Left lung (tissue), 10 donors: Measurements from ENCODE around the gene LGR4. TPM values are rescaled to one million over a fixed set of nuclear protein-coding genes. Genes with fewer than 3 reads are reported as not detected.

ENCODE experiments used
- ATAC-seq: fragments of 200-7000 bp; cut with Tn5 transposase; one replicate; pipeline ENCODE4 v1.9.1; 2020; ENCODE audit warnings: moderate library complexity
- DNase-seq, 4 donors: peaks; one replicate each; pipeline ENCODE4 v3.0.0-alpha.2; 2013 to 2020
- H3K27ac ChIP-seq, 2 donors: fragments of 200-600 bp; sonication (generic) in 1 of 2; one replicate each; pipeline versions ENCODE4 v1.5.0 to v1.8.0; 2020 to 2021
- H3K27me3 ChIP-seq, 2 donors: fragments of 200-600 bp; sonication (generic) in 1 of 2; one replicate each; pipeline versions ENCODE4 v1.5.0 to v1.8.0; 2020 to 2021
- H3K36me3 ChIP-seq, 2 donors: fragments of 200-600 bp; sonication (generic) in 1 of 2; one replicate each; pipeline versions ENCODE4 v1.5.0 to v1.8.0; 2020 to 2021
- H3K4me1 ChIP-seq, 2 donors: fragments of 200-600 bp; one replicate each; pipeline ENCODE4 v1.8.0; 2021
- H3K4me3 ChIP-seq, 2 donors: fragments of 200-600 bp; sonication (generic) in 1 of 2; one replicate each; pipeline versions ENCODE4 v1.5.0 to v1.8.0; 2020 to 2021; ENCODE audit warnings: mild to moderate bottlenecking in 1 of 2
- H3K9me3 ChIP-seq, 2 donors: fragments of 200-600 bp; sonication (generic) in 1 of 2; one replicate each; pipeline versions ENCODE4 v1.5.0 to v1.8.0; 2020 to 2021
- intact Hi-C, 2 donors: fragments of 100-400 bp; cut with DNase I; formaldehyde crosslinking; loops; one replicate each; pipeline versions ENCODE4 v1.11.2 to v1.14.2; 2022
- polyA plus RNA-seq, 6 donors: library from polyadenylated mRNA; unstranded; fragments of 120-200 nt; gene quantifications; one replicate each; pipeline ENCODE4 v1.2.1, GENCODE V29; 2013; ENCODE audit not compliant: insufficient read length in 6 of 6
- total RNA-seq, 2 donors: library from RNA; stranded (reverse); fragmentation: NEBNext Ultra II Directional; extraction: Animal tissue kit (Norgen Biotek cat#: 25700); gene quantifications; one replicate each; pipeline ENCODE4 v1.2.1, GENCODE V29; 2021
- TF ChIP-seq, protein P1 (sequence below), 2 donors: fragments of 200-600 bp; sonication (generic) in 1 of 2; IDR thresholded peaks; one replicate each; pipeline versions ENCODE4 v1.5.0 to v1.8.0; 2021; ENCODE audit warnings: antibody characterized with exemption in 2 of 2
- donor health status: DM: no; HTN: yes; CAD: no.
- donor health status: DM: no; HTN: no; CAD: no.

Gene LGR4
- total and polyA plus RNA-seq, 8 donors = 4.0 to 23.7 (median 21.7) TPM

DNA sequence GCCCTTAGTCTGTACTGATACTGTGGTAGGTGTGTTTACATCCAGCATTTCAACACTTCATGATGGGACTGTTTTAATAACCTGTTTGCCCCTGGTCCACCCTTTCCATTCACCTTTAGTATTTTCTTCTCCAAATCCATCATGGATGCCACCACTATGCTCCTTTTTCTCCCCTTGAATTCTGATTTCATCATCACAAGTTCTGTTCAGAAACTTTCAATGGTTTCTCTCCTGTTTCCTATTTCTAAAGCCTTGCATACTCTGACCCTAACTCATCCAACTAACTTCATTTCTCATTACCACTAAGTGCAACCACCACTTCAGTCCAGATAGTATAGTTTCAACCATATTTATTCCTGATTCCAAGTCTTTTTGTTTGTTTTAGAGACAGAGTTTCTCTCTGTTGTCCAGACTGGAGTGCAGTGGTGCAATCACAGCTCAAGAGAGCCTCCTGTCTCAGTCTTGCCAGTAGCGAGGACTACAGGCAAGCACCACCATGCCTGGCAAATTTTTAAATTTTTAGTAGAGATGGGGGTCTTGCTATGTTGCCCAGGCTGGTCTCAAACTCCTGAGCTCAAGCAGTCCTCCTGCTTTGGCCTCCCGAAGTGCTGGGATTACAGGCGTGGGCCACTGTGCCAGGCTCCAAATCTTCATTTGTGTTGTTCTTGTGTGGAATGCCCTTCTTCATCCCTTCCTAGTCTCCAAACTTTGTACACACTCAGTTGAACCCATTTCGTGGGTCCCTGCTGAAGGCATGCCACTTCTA lies 35.1 kb upstream of the LGR4 start:
- peak overlapping the region; percentile 80 to 87 for H3K4me3 ChIP-seq
- H3K27ac ChIP-seq = no peak overlapping the region
- TF ChIP-seq, protein P1, sequence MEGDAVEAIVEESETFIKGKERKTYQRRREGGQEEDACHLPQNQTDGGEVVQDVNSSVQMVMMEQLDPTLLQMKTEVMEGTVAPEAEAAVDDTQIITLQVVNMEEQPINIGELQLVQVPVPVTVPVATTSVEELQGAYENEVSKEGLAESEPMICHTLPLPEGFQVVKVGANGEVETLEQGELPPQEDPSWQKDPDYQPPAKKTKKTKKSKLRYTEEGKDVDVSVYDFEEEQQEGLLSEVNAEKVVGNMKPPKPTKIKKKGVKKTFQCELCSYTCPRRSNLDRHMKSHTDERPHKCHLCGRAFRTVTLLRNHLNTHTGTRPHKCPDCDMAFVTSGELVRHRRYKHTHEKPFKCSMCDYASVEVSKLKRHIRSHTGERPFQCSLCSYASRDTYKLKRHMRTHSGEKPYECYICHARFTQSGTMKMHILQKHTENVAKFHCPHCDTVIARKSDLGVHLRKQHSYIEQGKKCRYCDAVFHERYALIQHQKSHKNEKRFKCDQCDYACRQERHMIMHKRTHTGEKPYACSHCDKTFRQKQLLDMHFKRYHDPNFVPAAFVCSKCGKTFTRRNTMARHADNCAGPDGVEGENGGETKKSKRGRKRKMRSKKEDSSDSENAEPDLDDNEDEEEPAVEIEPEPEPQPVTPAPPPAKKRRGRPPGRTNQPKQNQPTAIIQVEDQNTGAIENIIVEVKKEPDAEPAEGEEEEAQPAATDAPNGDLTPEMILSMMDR (IDR thresholded peaks at IDR 0.05) = no peak
- DNase-seq (no peak), ATAC-seq (no peak)
- H3K36me3 ChIP-seq = no peaks in the 10 kb centered on the region
- no peaks in the 10 kb centered on the region for H3K27me3 ChIP-seq
- peaks cover 9 to 27% of the 10 kb centered on the region in 2 donors for H3K4me1 ChIP-seq
- no peaks in the 10 kb centered on the region for H3K9me3 ChIP-seq
- intact Hi-C loops = no loop called here

DNA sequence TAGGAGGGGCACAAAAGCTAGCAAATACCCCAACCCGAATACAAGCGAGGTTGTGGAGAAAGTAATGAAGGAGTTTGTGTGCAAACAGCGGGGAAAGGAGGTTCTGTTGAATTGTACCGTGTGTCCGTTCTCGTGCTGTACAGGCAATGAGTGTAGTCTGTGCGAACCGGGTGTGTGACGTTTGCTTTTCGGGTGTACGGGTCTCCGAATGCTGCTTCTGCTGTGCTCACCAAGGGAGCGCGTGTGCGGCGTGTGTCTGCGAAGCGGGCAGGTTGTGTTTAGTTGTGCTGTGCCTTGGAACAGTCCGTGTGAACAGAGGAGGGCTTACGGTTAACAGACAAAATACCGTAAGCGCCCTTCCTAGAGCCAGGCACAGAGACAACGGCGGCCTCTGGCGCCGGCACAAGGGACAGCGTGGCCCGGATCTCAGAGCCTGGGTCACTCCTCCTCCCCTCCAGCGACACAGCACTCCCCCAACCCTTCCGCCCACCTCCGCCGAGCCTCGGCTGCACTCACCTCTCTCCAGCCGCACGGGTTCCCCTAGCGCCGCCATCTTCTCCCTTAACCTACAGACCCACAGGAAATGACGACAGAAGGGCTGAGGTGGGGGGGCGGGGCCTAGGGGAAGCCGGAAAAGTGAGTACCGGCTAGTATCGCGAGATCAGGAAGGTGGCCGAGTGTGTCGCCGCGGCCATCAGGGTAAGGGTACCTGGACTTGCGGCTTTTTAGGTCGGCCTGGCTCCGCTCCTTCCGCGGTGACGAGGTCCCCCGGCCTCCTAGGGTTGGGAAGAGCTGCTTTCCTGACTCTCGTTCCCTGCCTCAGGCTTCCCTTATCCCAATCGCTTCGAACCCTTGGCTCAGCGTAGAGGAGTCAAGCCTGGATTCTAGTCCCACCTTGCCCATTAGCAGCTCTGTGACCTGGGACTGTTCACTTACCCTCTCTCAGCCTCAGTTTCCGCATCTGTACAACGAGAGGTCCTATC lies 33.9 kb upstream of the LGR4 start, which contains the start of gene LIN7C:
Gene LIN7C (minus strand): TSS at position 570 of the 983 bp plus-strand sequence. CDS start 17 bp downstream, at position 553.
- Histone ChIP-seq H3K27ac (peak within 1 kb of the TSS; percentile 89 to 90), H3K36me3 (no peaks in the 10 kb centered on the region), H3K27me3 (no peaks in the 10 kb centered on the region), H3K4me1 (peaks cover 9 to 34% of the 10 kb centered on the region in 2 donors), H3K9me3 (no peaks in the 10 kb centered on the region), H3K4me3 (peak within 1 kb of the TSS; percentile 80 to 87)
- peak; percentile 95 to 98 (median 96) for DNase-seq
- intact Hi-C loops = no loop called here
- TF ChIP-seq, protein P1 (IDR thresholded peaks at IDR 0.05) = no peak
- peak; percentile 98 for ATAC-seq

DNA sequence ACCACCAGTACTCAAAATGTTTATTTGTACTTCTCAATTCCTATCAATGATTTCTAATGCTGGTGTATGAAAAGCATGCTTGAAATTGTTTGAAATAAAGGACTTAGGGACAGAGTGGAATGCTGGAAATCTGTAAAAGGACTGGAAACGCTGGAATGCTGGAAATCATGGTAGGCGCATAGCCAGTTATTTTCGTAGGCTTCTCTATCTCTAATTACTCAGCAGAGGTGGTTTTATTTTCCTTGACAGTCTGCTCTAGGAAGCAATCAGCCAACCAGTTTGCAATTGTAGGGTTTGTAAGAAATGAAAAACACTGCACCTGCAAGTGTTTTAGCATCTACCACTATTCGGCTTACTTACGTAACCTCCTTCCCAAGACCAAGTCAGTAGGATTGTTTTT lies 33.2 kb upstream of the LGR4 start:
- ATAC-seq = peak; percentile 13

DNA sequence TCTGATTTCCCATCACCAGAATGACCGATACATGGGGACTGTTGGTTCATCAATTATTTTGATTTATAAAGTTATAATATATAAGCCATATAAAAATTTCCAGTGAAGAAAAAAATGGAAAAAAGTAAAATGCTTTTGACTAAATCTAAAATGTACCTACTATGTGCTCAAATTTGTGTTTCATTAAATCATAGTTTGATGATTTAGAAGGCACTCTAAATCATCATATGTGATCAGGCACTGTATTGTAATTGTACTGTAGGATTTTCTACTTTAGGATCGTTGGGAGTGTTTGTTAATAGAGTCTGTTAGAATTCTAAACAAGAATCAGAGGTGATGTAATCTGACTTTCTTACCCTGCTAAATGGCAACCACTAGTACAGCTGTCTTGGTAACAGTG lies 31.6 kb upstream of the LGR4 start:
- Histone ChIP-seq H3K27ac (no peak overlapping the region), H3K4me1 (peaks cover 9 to 34% of the 10 kb centered on the region in 2 donors), H3K36me3 (peaks cover 0 to 22% of the 10 kb centered on the region in 2 donors), H3K9me3 (no peaks in the 10 kb centered on the region), H3K4me3 (no peak overlapping the region), H3K27me3 (no peaks in the 10 kb centered on the region)
- ATAC-seq (no peak), DNase-seq (no peak)
- TF ChIP-seq, protein P1 (IDR thresholded peaks at IDR 0.05) = no peak
- intact Hi-C loops = no loop called here

More for the DNA sequence above, 33.2 kb upstream of the LGR4 start:
- Histone ChIP-seq H3K27me3 (no peaks in the 10 kb centered on the region), H3K27ac (peak overlapping the region; percentile 89 to 90), H3K36me3 (peaks cover 0 to 7% of the 10 kb centered on the region in 2 donors), H3K9me3 (no peaks in the 10 kb centered on the region), H3K4me3 (peak overlapping the region; percentile 80 to 87), H3K4me1 (peaks cover 9 to 34% of the 10 kb centered on the region in 2 donors)
- TF ChIP-seq, protein P1 (IDR thresholded peaks at IDR 0.05) = no peak
- peak in 1 of 4 donors; percentile 15 for DNase-seq
- intact Hi-C loops = no loop called here
